Erythroblast (primary cell): ENCODE results near the gene DNAI1.
"Not testable (repeated sequence)": the region's sequence is repeated elsewhere in the genome, so short reads cannot be mapped to it uniquely, and the experiment has no call there.

Experiments
- DNase-seq, 2 experiments: peaks; one replicate each; lab custom pipeline; 2025; lab: John Stamatoyannopoulos, UW
- GATA1 ChIP-seq: IDR thresholded peaks from 2 replicates; pipeline ENCODE4 v1.6.1; 2011; ENCODE audit warnings: low read depth, mild to moderate bottlenecking, control low read depth, low read length, moderate library complexity
- POLR2A ChIP-seq: IDR thresholded peaks from 2 replicates; pipeline ENCODE4 v1.6.1; 2011; ENCODE audit warnings: mild to moderate bottlenecking, low read length

The DNAI1 gene

DNA sequence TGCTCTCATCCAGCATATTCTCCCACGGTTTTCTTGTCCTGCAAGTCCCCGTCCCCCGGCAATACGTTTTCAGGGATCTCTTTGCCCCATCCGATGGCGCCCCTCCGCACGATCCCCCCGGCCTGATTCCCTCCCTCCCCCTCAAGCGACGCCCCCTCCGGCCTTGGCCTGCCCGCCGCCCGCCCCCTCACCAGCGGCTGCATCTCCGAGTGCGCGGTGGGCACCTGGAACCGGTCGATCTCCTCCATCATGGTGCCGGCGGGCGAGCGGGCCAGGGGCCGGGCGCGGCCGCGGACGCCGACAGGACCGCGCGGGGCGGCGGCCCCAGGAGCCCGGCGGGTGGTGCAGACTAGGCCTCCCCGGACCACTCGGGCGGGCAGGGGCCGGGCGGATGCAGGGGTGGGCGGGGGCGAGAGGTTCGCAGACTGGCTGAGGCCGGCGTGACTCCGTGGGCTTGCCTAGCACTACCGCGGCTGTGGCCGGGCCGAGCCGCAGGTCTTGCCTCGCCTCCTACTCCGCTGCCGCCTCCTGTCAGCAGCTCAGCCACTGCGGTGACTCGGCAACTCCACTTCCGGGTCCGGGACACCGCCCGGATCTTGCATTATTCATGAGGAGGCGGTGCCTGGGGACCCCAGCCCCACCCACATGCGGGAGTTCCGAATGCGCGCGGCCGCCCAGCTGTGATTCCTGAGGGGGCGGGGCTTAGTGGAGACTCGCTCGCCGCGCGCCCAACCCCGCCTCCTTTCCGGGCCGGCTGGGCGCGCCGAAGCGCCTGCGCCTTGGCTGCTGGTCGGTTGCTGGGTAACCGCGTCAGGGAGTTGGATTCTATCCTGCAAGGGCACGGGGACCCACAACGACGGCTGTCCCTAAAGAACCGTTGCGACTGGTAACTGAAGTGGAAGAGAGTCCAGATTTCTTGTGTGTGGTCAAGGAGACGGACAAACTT lies at the start of gene DNAI1, which contains the start of gene FAM219A:
Gene DNAI1 (plus strand): TSS at position 793 of the 946 bp plus-strand sequence. CDS start 201 bp downstream, outside the sequence.
Gene FAM219A (minus strand): TSS at position 558 of the 946 bp plus-strand sequence. CDS start 307 bp downstream, at position 251.
- TF ChIP-seq GATA1 = no peak
- TF ChIP-seq POLR2A = peak; percentile 52
- peak; percentile 98 to 99 for DNase-seq

GRCh38 chr9:34409154-34409553 lies 49.5 kb upstream of the DNAI1 start:
- TF ChIP-seq GATA1 = no peak
- TF ChIP-seq POLR2A = no peak
- no peak for DNase-seq

- no peak for TF ChIP-seq GATA1
- TF ChIP-seq POLR2A = no peak
- no peak for DNase-seq
Measured at GRCh38 chr9:34412336-34412735, 46.3 kb upstream of the DNAI1 start.

DNA sequence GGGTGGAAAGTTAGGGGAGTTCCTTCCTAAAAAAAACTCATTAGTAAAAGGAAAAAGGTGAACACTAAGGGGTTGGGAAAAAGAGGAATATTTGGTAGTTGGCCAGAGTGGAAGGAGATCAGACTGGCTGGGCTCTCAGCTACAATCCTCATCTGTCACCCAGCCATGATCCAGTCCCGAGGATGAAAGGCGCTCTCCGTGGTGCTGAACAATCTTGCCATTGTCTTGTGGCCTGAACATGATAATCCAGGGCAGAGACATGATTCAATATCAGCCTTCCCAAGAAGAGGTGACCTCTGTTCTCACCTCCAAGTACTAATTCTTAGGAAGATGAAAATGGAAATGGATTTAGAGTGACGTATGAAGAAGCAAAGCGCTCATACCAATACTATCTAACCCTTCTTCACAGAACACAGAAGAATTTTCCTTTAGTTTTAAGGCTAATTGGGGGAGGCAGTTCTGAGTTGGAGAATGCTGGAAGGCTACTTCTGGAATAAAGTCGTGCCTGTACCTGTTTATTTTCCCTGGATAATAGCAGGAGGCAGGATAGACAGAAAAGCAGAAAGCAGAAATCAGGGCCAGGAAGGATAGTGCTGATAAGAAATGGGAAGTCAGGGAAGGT lies 45.3 kb upstream of the DNAI1 start:
- DNase-seq = peak; percentile 45 to 53
- TF ChIP-seq GATA1 (no peak), POLR2A (no peak)

GRCh38 chr9:34417734-34418133 lies 40.9 kb upstream of the DNAI1 start:
- no peak for TF ChIP-seq POLR2A
- no peak for TF ChIP-seq GATA1
- no peak for DNase-seq

GRCh38 chr9:34419716-34420504 lies 38.7 kb upstream of the DNAI1 start:
- no peak for TF ChIP-seq POLR2A
- no peak for TF ChIP-seq GATA1
- no peak for DNase-seq

- no peak for TF ChIP-seq POLR2A
- peak; percentile 29 to 49 for DNase-seq
Measured at GRCh38 chr9:34426347-34427074, 32.1 kb upstream of the DNAI1 start.

DNA sequence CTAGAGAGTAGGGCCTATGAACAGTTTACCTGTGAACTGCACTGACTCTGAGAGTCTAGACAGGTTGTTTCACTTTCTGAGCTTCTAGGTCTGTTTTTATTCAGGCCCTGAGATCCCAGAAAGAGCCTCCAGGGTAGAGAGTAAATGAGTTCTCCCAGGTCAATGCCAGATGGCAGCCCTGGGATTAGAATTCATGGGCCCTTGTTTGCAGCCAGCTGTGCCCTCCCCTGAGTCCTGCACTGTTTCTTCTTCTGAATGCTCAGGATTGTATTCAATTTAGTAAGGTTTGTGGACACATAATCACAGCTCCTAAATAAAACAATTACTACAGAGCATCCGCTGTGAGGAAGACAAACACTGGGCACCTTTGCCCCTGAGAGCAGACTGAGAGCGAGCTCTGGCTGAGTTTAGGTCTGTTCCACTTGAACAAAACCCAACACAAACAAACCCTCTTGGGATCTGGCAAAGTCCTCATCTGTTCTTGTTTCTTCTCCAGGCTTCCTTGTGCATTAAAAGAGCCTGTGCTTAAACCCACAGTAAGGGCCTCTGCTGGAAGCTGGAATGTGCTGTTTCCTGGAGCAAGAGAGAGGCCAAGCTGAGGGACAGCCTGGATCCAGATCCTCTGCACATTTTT lies 30.2 kb upstream of the DNAI1 start:
- DNase-seq = no peak

GRCh38 chr9:34430843-34431437 lies 27.7 kb upstream of the DNAI1 start:
- DNase-seq = peak; percentile 69 to 73
- TF ChIP-seq POLR2A (no peak), GATA1 (no peak)

More for the DNA sequence above, 30.2 kb upstream of the DNAI1 start:
- TF ChIP-seq GATA1 (no peak), POLR2A (no peak)

GRCh38 chr9:34431667-34432066 lies 26.9 kb upstream of the DNAI1 start:
- DNase-seq = peak in 1 of 2 experiments; percentile 4
- no peak for TF ChIP-seq POLR2A
- no peak for TF ChIP-seq GATA1

GRCh38 chr9:34437006-34437925 lies 21.3 kb upstream of the DNAI1 start:
- peak; percentile 80 to 90 for DNase-seq
- TF ChIP-seq POLR2A (no peak), GATA1 (no peak)

DNA sequence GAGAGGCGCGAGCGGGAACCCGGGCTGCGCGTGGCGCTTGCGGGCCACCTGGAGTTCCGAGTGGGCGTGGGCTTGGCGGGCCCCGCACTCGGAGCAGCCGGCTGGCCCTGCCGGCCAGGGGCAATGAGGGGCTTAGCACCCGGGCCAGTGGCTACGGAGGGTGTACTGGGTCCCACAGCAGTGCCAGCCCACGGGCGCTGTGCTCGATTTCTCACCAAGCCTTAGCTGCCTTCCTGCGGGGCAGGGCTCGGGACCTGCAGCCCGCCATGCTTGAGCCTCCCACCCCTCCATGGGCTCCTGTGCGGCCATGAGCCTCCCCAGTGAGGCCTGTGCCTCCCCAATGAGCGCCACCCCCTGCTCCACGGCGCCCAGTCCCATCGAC lies 20.7 kb upstream of the DNAI1 start:
- DNase-seq = not testable (repeated sequence)

DNA sequence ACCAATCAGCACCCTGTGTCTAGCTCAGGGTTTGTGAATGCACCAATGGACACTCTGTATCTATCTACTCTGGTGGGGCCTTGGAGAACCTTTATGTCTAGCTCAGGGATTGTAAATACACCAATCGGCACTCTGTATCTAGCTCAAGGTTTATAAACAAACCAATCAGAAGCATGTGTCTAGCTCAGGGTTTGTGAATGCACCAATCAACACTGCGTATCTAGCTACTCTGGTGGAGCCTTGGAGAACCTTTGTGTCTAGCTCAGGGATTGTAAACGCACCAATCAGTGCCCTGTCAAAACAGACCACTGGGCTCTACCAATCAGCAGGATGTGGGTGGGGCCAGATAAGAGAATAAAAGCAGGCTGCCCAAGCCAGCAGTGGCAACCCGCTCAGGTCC lies 20.1 kb upstream of the DNAI1 start:
- DNase-seq = not testable (repeated sequence)
